ENCODE measurements around the gene MPP4.

Gene MPP4

DNA sequence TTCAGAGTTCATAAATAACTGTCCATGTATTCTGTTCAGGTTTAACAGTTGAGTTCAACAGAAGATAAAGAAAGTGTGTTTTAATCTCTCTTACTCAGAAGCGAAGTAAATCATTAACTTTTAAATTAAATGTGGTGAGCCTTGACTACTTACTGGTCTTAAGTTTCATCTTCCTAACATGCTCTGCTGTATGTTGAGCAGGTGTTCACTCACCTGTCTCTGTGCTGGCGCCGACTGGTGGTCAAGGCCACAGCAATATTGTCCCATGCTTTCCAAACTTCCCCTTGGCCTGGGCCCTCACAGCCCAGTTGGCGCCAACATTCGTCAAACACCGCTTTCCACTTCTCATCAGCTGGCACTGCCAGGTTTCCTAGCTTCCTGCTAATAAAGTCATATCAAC is 17.0 kb upstream of the MPP4 start:
- in situ Hi-C loops (cut with MboI; ENCODE audit: low pct_unique_long_range_greater_than_20kb, low sequenced_read_pairs, unreplicated experiment) = no loop called here
- DNase-seq (ENCODE audit: low spot score) = no peak
- TF ChIP-seq CTCF (IDR thresholded peaks at IDR 0.05; ENCODE audit: extremely low read depth, insufficient read depth, missing control alignments) = no peak

GRCh38 chr2:201712726-201713125 is 14.3 kb upstream of the MPP4 start:
- DNase-seq (ENCODE audit: low spot score) = no peak
- TF ChIP-seq CTCF (IDR thresholded peaks at IDR 0.05; ENCODE audit: extremely low read depth, insufficient read depth, missing control alignments) = no peak
- in situ Hi-C loops (cut with MboI; ENCODE audit: low pct_unique_long_range_greater_than_20kb, low sequenced_read_pairs, unreplicated experiment) = no loop called here

GRCh38 chr2:201709747-201710146 is 11.3 kb upstream of the MPP4 start:
- in situ Hi-C loops (cut with MboI; ENCODE audit: low pct_unique_long_range_greater_than_20kb, low sequenced_read_pairs, unreplicated experiment) = no loop called here
- TF ChIP-seq CTCF (IDR thresholded peaks at IDR 0.05; ENCODE audit: extremely low read depth, insufficient read depth, missing control alignments) = no peak
- DNase-seq (ENCODE audit: low spot score) = no peak

- in situ Hi-C loops (cut with MboI; ENCODE audit: low pct_unique_long_range_greater_than_20kb, low sequenced_read_pairs, unreplicated experiment) = no loop called here
- no peak for TF ChIP-seq CTCF (IDR thresholded peaks at IDR 0.05; ENCODE audit: extremely low read depth, insufficient read depth, missing control alignments)
- no peak for DNase-seq (ENCODE audit: low spot score)
Observed at GRCh38 chr2:201709049-201709448, 10.6 kb upstream of the MPP4 start.

DNA sequence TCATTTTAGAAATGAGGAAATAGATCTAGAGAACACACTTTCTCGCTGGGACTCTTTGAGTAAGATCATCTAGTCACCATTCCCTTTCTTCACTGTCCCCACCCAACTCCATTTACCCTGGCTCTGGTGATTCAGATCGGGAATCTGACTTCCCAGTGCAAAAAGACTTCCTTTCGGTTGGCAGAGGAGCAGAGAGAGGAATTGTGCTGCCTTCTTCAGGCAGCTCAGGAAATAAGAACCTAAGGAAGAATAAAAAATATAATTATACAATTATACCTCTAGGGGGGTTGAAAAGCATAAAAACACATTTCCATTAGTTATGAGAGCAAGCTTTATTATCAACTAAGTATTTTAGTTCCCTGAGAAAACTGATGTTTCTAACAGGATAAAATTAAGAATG is 9.3 kb upstream of the MPP4 start:
- in situ Hi-C loops (cut with MboI; ENCODE audit: low pct_unique_long_range_greater_than_20kb, low sequenced_read_pairs, unreplicated experiment) = no loop called here
- no peak for TF ChIP-seq CTCF (IDR thresholded peaks at IDR 0.05; ENCODE audit: extremely low read depth, insufficient read depth, missing control alignments)
- DNase-seq (ENCODE audit: low spot score) = no peak

- TF ChIP-seq CTCF (IDR thresholded peaks at IDR 0.05; ENCODE audit: extremely low read depth, insufficient read depth, missing control alignments) = no peak
- DNase-seq (ENCODE audit: low spot score) = no peak
- in situ Hi-C loops (cut with MboI; ENCODE audit: low pct_unique_long_range_greater_than_20kb, low sequenced_read_pairs, unreplicated experiment) = no loop called here
Observed at GRCh38 chr2:201707142-201707541, 8.7 kb upstream of the MPP4 start.

DNA sequence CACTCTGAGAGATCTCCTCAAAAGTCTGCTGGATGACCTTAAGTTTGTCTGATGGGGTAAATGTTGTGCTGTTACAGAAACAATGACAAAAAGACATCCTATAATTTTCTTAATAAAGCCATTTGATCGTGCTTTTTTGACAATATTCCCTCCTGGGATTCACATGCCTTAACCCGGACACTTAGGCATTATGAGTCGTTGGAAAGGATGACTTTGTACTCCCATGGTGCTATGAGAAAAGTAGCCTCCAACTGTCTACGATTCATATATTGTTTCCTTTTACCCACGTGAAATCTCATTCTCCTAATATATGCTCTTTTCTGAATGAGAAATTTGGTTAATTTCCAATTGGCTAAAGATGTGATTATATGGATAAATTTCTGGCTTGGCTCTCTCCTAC is 6.1 kb upstream of the MPP4 start:
- DNase-seq (ENCODE audit: low spot score) = no peak
- TF ChIP-seq CTCF (IDR thresholded peaks at IDR 0.05; ENCODE audit: extremely low read depth, insufficient read depth, missing control alignments) = no peak
- in situ Hi-C loops (cut with MboI; ENCODE audit: low pct_unique_long_range_greater_than_20kb, low sequenced_read_pairs, unreplicated experiment) = no loop called here

All from GM13977 (cell line).